GM21447 (cell line): ENCODE data around the gene RFTN1.

Source experiments
- ATAC-seq: cut with Tn5 transposase; IDR thresholded peaks from one replicate; pipeline ENCODE4 v1.9.1; 2021; ENCODE audit not compliant: unreplicated experiment

RFTN1 gene

DNA sequence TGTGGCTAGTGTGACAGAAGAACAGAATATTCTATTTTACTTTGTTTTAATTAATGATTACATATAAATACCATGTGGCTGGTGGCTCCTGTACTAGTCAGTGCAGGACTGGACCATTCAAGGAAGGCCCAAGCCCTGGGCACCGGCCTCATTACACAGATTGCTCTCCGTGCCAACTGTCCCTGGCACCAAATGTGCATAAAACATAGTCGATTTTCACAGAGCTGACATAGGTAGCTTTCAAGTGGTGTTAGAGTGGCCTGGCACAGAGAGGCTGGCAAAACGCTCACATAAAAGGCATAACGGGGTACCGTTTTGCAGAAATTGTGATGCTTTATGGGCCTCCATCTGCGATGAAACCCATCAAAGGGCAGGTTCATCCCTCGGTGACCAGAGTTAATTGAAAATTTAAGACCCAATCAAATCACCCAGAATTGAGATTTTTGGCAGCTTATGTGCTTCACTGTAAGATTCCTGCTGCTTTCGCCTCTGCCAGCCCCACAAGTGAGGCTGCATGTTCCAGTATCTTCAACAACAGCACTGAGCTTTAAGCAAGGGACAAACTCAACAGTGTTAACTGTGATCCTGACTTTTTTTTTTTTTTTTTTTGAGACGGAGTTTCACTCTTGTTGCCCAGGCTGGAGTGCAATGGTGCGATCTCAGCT, 25.9 kb downstream of the RFTN1 start:
- no peak for ATAC-seq

DNA sequence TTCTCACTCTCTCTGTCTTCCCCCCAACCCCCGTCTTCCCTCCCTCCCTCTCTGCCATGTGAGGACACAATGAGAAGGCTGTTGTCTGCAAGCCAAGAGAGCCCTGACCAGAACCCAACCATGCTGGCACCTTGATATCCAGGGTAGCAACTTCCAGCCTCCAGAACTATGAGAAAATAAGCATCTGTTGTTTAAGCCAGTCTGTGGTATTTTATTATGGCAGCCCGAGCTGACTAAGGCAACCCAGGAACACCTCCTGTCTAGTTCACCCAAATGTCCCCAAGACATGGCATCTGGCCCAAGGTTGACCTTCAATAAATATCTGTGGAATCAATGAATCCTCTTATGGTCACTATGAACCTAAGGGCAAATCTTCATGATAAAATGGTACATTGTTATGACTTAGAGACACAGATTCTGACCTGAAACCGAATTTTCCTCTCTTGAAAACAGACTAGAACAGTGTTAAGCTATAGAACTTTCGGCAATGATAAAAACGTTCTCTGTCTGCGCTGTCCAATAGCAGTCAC, 26.5 kb downstream of the RFTN1 start:
- ATAC-seq: no peak

DNA sequence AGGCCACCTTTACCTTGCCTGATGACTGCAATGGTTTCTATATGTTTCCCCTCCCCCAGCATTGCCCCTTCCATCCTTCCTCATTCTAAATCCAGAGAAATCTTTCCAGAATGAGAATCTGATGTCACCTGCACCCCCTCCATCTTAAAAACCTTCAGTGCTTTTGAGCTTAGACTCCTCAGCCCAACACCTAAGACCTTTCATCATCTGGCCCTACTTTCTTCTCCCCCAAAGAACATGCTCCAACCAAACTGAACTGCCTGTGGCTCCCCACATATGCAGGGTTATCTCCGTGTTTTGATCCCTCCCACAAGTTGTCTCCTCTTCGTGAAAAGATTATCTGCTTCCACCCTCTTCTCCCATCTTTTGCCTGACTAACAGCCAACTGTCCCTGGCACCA, 27.3 kb downstream of the RFTN1 start:
- ATAC-seq: no peak

DNA sequence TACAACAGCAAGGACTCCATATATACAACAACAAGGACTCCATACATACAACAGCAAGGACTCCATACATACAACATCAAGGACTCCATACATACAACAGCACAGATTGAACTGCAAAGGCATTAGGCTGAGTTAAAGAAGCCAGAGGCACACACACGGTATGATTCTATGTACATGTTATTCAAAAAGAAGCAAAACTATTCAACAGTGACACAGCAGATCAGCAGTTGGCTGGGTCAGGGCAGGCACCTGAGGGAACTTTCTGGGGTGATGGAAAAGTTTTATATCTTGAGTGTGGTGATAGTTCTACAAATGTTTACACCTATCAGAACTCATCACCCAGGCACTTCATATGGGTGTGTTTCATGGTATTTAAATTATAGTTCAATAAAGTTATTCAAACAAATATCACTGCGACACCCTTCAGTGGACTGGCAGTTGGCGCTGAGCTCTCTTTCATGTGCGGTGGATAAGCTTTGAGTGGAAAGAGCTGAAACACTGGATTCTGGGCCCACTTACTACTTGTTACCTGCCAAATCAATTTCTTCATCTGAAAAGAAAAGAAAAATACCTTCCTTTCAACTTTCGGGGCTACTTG, 28.0 kb downstream of the RFTN1 start:
- no peak for ATAC-seq

DNA sequence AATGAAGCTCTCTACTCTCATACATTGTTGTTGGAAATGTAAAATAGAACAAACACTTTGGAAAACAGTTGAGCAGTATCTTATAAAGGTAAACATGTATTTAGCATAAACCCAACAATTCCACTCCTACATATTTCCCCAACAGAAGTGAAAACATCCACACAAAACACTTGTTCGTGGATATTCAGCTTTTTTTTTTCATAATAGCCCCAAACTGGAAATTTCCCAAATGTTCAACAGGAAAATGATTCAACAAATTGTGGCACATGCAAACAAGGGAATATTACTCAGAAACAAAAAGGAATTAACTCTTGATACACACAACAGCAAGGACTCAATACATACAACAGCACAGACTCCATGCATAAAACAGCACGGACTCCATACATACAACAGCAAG, 28.5 kb downstream of the RFTN1 start:
- no peak for ATAC-seq

DNA sequence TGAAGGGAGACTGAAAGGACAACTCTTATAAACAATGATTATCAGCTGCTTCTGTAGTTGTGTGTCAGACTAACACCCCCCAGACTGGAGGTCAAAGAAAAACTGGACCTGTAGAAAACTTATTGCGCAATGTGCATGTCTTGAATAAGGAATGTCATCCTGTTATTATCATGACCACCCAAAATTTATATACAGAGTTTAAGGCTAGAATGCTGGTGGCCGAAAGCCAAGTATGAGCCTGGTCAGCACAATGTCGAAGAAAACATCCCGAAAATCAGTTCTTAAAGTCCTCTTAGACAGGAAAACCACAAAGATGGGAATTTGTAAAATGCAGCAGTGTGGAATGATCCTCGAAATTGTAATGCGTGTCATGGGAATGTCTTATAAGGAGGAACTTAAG, 29.3 kb downstream of the RFTN1 start:
- ATAC-seq: no peak

DNA sequence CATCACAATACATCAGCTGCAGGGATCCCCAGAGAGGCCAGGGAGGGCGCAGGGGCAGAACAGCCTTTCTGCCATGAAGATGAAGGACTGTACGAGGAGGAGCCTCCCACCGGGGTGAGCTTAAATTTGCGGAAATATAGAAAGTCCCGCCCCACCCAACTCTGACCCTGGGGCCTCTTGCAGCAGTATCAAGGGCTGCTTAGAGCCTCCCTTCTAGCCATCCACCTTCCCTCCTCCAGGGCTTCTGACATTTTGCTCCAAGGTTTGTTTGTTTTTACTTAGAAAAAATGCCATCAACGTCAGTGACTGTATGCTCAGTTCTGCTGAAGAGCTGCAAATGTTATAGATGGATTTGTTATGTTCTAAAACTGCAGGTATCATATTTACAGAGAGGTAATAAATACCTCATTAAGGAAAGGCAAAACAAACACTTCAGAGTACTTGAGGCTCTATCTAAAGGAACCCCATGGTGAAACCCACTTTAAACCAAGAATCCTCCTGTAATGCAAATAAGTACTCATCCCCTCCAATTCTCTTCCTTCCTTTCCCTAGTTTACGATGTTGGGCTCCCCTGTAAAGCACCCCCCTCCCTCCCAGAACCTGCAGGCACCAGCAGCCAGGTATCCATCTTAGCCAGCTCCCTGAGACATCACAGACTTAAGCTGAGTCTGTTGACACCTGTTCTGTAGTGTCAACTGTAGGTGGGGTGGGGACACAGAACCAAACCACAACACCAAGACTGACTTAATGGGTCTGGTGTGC, 30.5 kb downstream of the RFTN1 start:
- peak; percentile 70 for ATAC-seq

DNA sequence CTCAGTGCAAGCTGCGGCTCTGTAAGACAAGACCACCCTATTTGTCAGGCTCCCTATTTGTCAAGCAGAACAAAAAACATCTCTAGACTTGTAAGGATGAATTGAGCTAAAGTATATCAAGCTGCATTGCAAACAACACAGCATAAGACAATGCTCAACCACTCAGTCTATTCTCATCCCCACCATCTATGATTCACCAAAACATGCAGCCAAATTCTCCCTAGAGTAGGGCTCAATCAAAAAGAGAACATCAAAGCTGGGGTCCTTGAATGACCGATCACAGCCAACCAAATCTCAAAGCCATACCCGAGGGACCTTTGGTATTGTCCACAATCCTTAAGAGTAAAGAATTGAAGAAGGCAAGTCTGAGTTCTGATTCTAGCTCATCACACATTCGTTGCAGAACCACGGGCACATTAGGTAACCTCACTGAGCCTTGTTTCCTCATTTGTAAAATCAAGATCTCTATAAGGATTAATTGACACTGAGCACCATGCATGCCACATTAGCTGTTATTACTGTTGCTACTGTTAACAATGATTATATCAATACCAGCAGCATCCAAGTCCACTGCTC, 31.2 kb downstream of the RFTN1 start:
- ATAC-seq: peak; percentile 5

DNA sequence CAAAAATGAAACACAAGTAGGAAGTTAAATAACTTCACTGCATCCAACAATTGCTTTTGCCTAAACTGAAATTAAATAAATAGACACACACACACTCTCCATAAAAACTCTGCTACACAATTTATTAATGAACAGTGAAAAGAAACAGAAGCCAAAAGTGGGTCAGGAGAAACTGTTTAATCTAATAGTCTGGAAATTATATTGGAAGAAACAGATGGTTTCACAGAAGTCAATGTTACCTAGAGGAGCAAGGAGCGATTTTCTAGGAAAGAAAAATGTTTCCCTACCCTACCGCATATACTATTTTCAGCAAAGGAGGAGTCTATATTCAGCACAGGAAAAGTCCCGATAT, 32.0 kb downstream of the RFTN1 start:
- ATAC-seq: no peak

DNA sequence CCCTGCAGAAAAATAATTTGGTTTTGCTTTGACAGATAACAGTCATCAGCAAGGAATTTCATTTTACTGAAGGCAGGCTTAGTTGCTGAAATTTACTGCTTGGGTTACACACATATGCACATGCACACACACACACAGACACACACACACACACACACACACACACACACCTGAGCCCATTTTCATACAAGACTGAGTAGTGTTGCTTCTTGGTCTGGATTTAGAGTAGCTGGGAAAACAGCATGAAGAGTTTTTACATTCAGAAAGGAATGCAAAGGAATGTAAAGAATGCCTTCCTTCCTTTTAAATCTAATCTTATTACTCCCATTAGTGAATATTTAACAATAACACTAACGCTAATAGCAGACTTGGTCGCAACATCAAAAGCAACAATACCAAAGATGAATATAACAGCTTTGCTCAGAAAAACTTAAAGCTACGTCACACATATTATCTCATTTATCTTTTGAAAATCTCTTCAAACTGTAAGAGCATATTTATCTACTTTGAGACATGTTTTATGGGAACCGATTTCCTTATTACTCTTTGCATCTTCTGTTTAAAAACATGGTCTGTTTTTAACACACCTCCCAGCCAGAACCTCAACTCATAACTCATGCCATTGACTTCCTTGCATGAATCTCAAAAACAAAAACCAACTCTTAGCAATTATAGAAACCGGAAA, 32.5 kb downstream of the RFTN1 start:
- peak; percentile 46 for ATAC-seq

DNA sequence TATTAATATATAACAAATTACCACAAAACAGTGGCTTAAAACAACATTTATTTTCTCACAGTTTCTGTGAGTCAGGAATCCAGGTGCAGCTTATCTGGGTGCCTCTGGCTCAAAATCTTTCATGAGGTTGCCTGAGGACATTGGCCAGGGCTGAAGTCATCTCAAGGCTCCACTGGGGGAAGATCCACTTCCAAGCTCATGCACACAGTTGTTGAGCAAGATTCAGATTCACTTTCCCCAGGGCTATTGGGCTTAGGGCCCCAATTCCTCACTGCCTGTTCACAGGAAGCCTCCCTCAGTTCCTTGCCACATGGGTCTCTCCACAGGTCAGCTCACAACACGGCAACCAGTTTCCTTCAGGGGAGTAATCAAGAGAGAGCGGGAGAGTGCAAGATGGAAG, 35.0 kb downstream of the RFTN1 start:
- ATAC-seq: no peak

DNA sequence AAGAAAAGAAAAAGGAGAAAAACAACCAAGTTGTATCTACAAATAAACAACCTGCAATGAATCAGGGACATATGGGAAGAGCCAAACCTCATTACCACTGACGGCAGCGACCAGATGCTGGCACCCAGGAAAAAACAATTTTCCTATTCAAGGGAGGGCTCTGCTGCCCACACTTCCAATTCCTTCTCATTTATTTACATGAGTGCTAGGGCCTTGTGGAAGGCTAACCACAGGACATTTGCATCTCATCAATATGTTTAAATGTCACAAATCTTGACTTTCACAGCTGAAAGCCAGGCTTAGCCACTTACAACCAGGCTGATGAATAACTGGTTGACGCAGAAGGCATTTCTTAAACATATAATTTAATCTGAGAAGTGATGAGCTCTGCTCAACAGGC, 36.0 kb downstream of the RFTN1 start:
- ATAC-seq: no peak

DNA sequence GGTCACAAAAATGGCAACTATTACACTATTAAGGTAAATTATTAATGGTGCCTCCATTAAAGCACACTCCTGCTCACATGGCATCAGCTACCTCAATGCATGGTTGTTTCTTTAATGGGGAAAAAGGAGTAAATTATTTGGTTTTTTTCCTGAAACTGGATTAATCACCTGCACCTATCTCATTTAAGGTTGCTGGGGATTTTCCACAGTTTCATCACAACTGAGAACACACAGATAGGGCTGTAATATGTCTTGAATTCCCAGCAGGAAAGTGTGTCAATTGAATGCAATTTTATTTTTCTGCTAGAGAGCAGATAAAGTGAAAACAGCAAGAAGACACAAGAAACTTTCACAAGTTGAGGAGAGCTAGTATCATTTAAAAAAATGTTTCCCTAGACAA, 36.4 kb downstream of the RFTN1 start:
- ATAC-seq: no peak

DNA sequence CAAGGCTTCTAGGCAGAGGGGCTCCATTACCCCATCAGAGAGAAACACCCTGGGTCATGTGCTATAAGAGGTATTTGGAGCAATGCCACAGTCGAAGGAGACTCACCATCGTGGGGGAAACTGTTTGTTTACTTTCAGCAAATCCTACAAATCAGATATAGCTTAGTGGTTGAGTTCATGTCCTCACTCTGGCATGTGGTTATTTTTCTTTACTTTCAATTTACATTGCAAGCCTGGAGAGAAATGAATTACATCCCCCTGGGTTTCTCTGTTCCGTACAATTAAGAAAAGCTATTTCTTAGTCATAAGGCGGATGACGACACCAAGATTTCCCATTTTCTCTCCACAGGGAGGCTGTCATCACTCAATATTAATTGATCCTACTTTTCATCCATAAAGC, 36.9 kb downstream of the RFTN1 start:
- peak; percentile 51 for ATAC-seq

DNA sequence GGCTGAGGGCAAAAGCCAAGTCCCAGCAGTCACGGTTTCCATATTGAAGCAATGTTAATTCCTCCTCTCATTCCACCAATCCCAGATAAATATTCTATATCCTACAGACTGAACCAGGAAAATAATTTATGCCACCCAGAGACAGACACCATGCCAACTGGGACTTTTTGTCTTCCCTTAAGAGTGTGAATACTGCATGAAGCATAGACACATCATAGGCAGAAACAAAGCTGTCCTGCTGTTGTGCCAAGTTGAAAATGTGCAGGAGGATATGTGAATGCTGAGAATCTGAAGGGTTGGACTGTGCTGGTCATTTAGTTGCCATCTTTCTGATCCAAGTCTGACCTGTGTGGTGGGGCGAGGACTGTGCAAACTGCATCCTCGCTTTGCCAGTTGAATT, 37.7 kb downstream of the RFTN1 start:
- no peak for ATAC-seq

DNA sequence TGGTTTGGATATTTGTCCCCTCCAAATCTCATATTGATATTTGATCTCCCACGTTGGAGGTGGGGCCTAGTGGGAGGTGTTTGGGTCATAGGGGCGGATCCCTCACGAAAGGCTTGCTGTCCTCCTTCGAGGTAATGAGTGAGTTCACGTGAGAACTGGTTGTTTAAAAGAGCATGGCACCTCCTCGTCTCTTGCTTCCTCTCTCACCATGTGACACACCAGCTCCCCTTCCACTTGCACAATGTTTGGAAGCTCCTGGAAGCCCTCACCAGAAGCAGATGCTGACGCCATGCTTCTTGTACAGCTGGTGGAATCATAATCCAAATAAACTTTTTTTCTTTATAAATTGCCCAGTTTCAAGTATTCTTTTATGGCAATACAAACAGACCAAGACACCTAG, 38.6 kb downstream of the RFTN1 start:
- ATAC-seq: no peak

DNA sequence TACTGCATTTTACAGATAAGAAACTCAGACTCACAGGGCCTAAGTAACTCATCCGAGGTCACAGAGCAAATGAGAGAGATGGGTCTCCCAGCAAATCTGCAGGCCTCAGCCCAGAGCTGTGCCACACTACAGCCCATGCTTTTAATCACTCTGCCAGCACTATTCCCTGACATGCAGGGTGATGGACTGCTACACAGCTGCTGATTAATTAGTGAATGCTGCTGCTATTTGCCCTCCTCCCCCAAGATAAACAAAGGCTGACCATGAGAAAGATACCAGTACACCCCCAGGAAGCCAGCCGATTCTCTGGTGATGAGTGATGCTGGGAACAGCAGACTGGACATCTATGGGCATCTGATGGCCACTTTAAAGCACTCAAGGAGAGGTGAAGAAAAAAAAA, 39.3 kb downstream of the RFTN1 start:
- no peak for ATAC-seq

DNA sequence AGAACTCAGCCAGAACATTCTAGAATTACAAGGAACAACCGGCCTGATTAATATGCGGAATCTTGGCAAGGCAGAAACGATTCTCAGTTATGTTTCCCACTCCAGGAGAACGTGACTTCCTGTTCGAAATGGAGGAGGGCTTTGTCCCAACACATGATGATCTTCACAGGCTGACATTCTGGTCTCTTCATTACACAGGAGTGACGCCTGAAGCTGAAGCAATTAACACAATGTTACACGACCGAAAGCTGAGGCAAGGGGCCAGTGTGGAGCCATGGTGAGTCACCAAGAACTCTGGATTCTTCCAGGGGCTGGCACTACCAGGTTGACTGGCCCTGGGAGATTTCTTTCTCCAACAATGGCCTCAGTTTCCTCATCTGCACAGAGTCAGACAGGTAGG, 40.9 kb downstream of the RFTN1 start:
- ATAC-seq: no peak

DNA sequence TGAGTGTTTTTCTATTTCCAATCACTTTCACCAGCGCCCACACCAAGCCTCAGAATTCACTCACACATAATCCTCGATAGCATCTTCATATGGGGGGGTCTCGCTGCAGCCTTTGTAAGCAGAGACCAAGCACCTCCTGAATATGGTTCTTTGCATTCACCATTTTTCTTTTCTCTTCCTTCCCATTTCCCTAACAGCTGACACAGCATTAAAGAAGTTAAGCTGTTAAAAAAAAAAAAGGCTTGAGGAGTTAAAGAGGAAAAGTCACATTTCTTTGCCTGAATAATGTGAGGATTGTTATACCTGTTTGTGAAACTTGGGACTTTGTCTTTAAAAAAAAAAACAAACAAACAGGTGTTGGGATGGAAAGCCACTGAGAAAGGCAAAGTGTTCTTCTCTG, 41.6 kb downstream of the RFTN1 start:
- ATAC-seq: no peak

DNA sequence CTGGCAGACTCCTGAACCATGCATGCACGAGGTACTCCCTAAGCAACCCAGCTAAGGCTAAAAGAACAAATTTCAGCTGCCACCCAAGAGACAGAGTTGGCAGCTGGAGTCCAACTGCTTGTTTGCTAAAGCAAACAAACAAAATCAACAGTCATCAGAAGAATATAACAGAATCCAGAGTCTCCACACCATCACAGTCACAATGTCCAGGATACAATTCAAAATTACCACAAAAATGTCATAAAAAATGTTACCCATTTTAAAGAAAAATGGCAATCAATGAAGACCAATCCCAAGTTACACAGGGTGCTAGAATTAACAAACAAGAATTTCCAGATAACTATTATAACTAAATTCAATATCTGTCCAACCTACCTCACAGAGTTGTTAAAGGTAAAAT, 42.9 kb downstream of the RFTN1 start:
- no peak for ATAC-seq

DNA sequence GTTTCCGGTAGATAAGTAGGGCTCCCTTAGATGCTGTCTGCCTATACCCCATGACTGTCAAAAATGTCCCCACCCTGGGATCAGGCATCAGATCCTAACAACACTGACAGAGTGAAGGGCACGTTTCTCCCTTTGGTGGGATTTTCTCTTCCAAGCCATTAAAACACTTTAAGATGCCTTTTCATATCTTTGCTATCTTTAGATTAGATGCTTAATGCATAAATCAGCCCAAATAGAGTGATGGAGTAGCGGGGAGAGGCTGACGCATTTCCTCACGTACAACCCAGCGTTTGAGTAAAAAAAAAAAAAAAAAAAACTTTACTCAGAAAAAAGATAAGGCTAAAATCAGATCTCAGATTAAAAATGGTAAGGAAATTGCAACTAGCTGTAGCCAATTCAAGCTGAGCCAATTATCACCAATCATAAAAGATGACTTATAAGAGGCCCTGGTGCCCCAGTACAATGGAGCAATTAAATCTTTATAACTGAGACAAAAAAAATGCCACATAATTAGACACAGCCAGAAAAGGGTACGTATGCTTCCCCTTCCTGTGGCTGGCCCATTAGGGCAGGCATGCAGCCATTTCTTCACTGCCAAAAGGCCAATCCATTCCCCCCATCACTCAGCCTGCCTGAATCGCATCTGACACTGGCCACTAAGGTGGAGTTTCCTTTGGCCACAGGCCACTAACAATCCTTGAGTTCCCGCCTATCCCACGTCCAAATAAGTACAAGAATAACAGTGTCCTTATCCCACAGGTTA, 45.0 kb downstream of the RFTN1 start:
- ATAC-seq: no peak
